ENCODE results near the gene POU2F2. TPM values are rescaled to one million over a fixed set of nuclear protein-coding genes. Genes with fewer than 3 reads are reported as not detected.
A peak's percentile ranks its signal among the peaks of the same experiment; 100 is the strongest.

The POU2F2 gene
- total and polyA plus RNA-seq, 9 of the 15 experiments (the other 6 are each of a cell fraction or from before 2014, with no cell fraction given) = 0.03 to 0.68 (median 0.14) TPM

- Histone ChIP-seq H3K9me3 (replicated peaks; ENCODE audit: control insufficient read depth, insufficient read depth, low read depth, low read length) (no peaks in the 10 kb centered on the region), H2AFZ (ENCODE audit: low read depth, low read length) (peak overlapping the region; percentile 51), H3K4me1 (replicated peaks in 1 of 2; ENCODE audit: control insufficient read depth in 2 of 2, insufficient read depth in 2 of 2, low read length in 2 of 2) (peaks cover 19 to 37% of the 10 kb centered on the region in 2 experiments), H3K36me3 (ENCODE audit: control insufficient read depth, insufficient read depth, low read length) (peaks cover 25% of the 10 kb centered on the region; the same call in 2 of the 3 replicates), H3K9me1 (ENCODE audit: control insufficient read depth, insufficient read depth, low read length) (no peaks in the 10 kb centered on the region), H3K4me3 (peak overlapping the region; percentile 96), H4K20me1 (replicated peaks; ENCODE audit: control insufficient read depth, insufficient read depth, low read length) (peaks cover 7% of the 10 kb centered on the region; the same call in 1 of the 2 replicates), H3K4me2 (ENCODE audit: insufficient read depth, low read length) (peak overlapping the region; percentile 88), H3K27me3 (ENCODE audit: control insufficient read depth in 2 of 2, insufficient read depth in 2 of 2, low read length in 2 of 2) (no peaks in the 10 kb centered on the region), H3K27ac (ENCODE audit: extremely low read depth, low read depth, low read length) (peak overlapping the region; percentile 94), H3K79me2 (ENCODE audit: control insufficient read depth, insufficient read depth, low read length) (peaks cover 48% of the 10 kb centered on the region), H3K9ac (ENCODE audit: insufficient read depth in 1 of 2, low read depth in 2 of 2, low read length in 2 of 2) (peak overlapping the region; percentile 95 to 99)
- BruUV-seq (replicated peaks) = TSS peak; percentile 96
- CTCF ChIA-PET (ENCODE audit: low intra/inter-chr PET ratio) = no interaction called here
- FAIRE-seq (no peak), DNase-seq (ENCODE audit: extremely low read depth in 1 of 4, low spot score in 3 of 4) (no peak), ATAC-seq (peak; percentile 1)
- in situ Hi-C loops (cut with MboI) = no loop called here
- 0% methylated on average over 3 of the region's 3 CpGs for WGBS (ENCODE audit: insufficient coverage, low coverage, missing lambda C conversion rate)
- POLR2A ChIA-PET = interaction anchor here (0.7 kb wide), 1 partner anchor 344 kb away, joined by 4 read pairs; no protein-coding TSS in a partner anchor
- intact Hi-C loops (cut with micrococcal nuclease) = no loop called here
- TF ChIP-seq NCOA4 (IDR thresholded peaks at IDR 0.05; ENCODE audit: partially characterized antibody) (no peak), ZNF280A (IDR thresholded peaks at IDR 0.05; ENCODE audit: low read depth, partially characterized antibody) (no peak), ZNF316 (IDR thresholded peaks at IDR 0.05) (peak; percentile 46), MTA2 (IDR thresholded peaks at IDR 0.05; ENCODE audit: low read depth) (no peak), NKRF (IDR thresholded peaks at IDR 0.05; ENCODE audit: borderline replicate concordance) (peak; percentile 85; the same call in 1 of the 2 replicates), BRD9 (IDR thresholded peaks at IDR 0.05; ENCODE audit: low read depth, partially characterized antibody) (peak; percentile 96), DPF2 (IDR thresholded peaks at IDR 0.05) (peak; percentile 62; the same call in 1 of the 2 replicates), MLLT1 (IDR thresholded peaks at IDR 0.05) (peak; percentile 71 to 87; a peak in 2 of 4 replicates), FOXA1 (IDR thresholded peaks at IDR 0.05; ENCODE audit: borderline replicate concordance) (no peak), E2F8 (IDR thresholded peaks at IDR 0.05; ENCODE audit: low read depth, partially characterized antibody) (peak; percentile 51), SIRT6 (IDR thresholded peaks at IDR 0.05; ENCODE audit: low read depth, low read length) (no peak)
Measured at GRCh38 chr19:42075364-42075615, 57.0 kb downstream of the POU2F2 start.

All from K562 (cell line).